ENCODE data around the gene KIF11. TPM values are rescaled to one million over a fixed set of nuclear protein-coding genes. Genes with fewer than 3 reads are reported as not detected.

Gene KIF11
- polyA plus RNA-seq, 1 donor from 2014 or later, result 0.47 TPM

DNA sequence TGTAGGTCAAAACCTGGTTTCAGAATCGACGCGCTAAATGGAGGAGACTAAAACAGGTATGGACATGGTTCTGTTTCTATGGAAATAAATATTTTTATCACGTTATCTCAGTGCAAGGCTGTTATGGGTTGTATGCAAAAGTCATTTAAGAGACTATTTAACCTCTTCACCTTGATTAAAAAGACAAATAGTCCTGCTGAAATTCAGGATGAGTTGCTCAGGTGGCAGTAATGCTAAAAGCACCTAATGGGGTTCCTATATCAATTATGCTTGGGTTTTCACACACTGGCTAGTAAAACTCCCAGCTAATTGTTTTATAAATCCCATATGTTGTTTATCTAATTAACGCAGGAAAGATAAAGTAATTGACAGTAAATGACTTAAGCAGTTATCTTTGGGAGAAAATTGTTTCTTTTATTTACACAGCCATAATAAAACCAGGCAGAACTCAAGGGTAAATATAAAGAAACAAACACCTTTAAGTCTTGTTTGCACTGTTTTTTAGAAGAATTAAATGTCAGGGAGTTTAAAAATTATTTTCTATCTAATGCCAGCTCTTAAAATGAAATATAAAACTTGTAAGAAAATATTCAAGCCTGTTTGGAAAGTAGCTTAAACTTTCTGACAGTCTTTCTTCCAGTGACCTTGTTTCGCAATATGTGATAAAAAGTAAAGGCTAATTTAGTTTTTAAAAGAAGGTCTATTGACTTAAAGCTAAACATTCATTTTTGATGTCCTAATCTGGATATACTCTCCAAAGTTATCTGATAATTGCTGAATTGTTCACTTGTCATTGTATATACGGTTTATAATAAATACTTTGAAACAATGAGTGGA, 100.0 kb downstream of the KIF11 start:
- peaks cover 98% of the 10 kb centered on the region for H3K27me3 ChIP-seq (ENCODE audit: insufficient read depth, low read depth, low read length)
- no peak overlapping the region for H2AFZ ChIP-seq (ENCODE audit: low read depth, low read length)
- no peak overlapping the region for H3K27ac ChIP-seq (ENCODE audit: low read length)
- H3F3A ChIP-seq (ENCODE audit: insufficient read depth, low read length, poor library complexity, severe bottlenecking), result no peaks in the 10 kb centered on the region
- H3K9me3 ChIP-seq (ENCODE audit: low read length), result peaks cover 7% of the 10 kb centered on the region
- H3K36me3 ChIP-seq (ENCODE audit: insufficient read depth, low read length), result no peaks in the 10 kb centered on the region
- TF ChIP-seq POLR2AphosphoS5 (IDR thresholded peaks at IDR 0.05) (peak; percentile 13), SMC3 (conservative IDR thresholded peaks at IDR 0.05; ENCODE audit: poor library complexity) (no peak)
- H3K9ac ChIP-seq (ENCODE audit: low read length), result no peak overlapping the region
- H4K20me1 ChIP-seq (ENCODE audit: insufficient read depth), result no peaks in the 10 kb centered on the region
- H3K79me2 ChIP-seq (replicated peaks; ENCODE audit: insufficient read depth, low read length), result no peaks in the 10 kb centered on the region
- no peaks in the 10 kb centered on the region for H3K9me2 ChIP-seq (ENCODE audit: insufficient read depth, low read length)
- H3K4me3 ChIP-seq (ENCODE audit: low read length), result no peak overlapping the region
- no peak overlapping the region for H3K4me2 ChIP-seq (ENCODE audit: low read length)

GRCh38 chr10:92693534-92693893, 100.6 kb downstream of the KIF11 start:
- Histone ChIP-seq H3K4me3 (ENCODE audit: low read length) (no peak overlapping the region), H3K27ac (ENCODE audit: low read length) (no peak overlapping the region), H4K20me1 (ENCODE audit: insufficient read depth) (no peaks in the 10 kb centered on the region), H3K79me2 (replicated peaks; ENCODE audit: insufficient read depth, low read length) (no peaks in the 10 kb centered on the region), H3K27me3 (ENCODE audit: insufficient read depth, low read depth, low read length) (peaks cover 98% of the 10 kb centered on the region), H3K9ac (ENCODE audit: low read length) (no peak overlapping the region), H2AFZ (ENCODE audit: low read depth, low read length) (no peak overlapping the region), H3K9me3 (ENCODE audit: low read length) (peaks cover 1% of the 10 kb centered on the region), H3F3A (ENCODE audit: insufficient read depth, low read length, poor library complexity, severe bottlenecking) (no peaks in the 10 kb centered on the region), H3K9me2 (ENCODE audit: insufficient read depth, low read length) (no peaks in the 10 kb centered on the region), H3K36me3 (ENCODE audit: insufficient read depth, low read length) (no peaks in the 10 kb centered on the region), H3K4me2 (ENCODE audit: low read length) (no peak overlapping the region)
- TF ChIP-seq MXI1 (conservative IDR thresholded peaks at IDR 0.05; ENCODE audit: poor library complexity, severe bottlenecking) (no peak), EZH2 (IDR thresholded peaks at IDR 0.05; ENCODE audit: borderline replicate concordance, insufficient read depth, low read length, poor library complexity, severe bottlenecking) (no peak), SMC3 (conservative IDR thresholded peaks at IDR 0.05; ENCODE audit: poor library complexity) (no peak), TAF1 (IDR thresholded peaks at IDR 0.05; ENCODE audit: low read depth) (no peak), EP300 (conservative IDR thresholded peaks at IDR 0.05; ENCODE audit: poor library complexity, severe bottlenecking) (no peak), POLR2AphosphoS5 (IDR thresholded peaks at IDR 0.05) (no peak), RAD21 (conservative IDR thresholded peaks at IDR 0.05) (no peak), CTCF (IDR thresholded peaks at IDR 0.05; ENCODE audit: poor library complexity, severe bottlenecking) (no peak)
- TF ChIP-seq, protein P1, sequence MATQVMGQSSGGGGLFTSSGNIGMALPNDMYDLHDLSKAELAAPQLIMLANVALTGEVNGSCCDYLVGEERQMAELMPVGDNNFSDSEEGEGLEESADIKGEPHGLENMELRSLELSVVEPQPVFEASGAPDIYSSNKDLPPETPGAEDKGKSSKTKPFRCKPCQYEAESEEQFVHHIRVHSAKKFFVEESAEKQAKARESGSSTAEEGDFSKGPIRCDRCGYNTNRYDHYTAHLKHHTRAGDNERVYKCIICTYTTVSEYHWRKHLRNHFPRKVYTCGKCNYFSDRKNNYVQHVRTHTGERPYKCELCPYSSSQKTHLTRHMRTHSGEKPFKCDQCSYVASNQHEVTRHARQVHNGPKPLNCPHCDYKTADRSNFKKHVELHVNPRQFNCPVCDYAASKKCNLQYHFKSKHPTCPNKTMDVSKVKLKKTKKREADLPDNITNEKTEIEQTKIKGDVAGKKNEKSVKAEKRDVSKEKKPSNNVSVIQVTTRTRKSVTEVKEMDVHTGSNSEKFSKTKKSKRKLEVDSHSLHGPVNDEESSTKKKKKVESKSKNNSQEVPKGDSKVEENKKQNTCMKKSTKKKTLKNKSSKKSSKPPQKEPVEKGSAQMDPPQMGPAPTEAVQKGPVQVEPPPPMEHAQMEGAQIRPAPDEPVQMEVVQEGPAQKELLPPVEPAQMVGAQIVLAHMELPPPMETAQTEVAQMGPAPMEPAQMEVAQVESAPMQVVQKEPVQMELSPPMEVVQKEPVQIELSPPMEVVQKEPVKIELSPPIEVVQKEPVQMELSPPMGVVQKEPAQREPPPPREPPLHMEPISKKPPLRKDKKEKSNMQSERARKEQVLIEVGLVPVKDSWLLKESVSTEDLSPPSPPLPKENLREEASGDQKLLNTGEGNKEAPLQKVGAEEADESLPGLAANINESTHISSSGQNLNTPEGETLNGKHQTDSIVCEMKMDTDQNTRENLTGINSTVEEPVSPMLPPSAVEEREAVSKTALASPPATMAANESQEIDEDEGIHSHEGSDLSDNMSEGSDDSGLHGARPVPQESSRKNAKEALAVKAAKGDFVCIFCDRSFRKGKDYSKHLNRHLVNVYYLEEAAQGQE (IDR thresholded peaks at IDR 0.05; ENCODE audit: borderline replicate concordance), result no peak

Data from neural cell (in vitro differentiated cells).